Caco-2 (cell line): Measurements from ENCODE around the gene B4GALNT2. TPM values are rescaled to one million over a fixed set of nuclear protein-coding genes. Genes with fewer than 3 reads are reported as not detected.

Experiments
- BruUV-seq: library from RNA; stranded (reverse); fragments of 400-500 nt; replicated peaks from 2 replicates; lab custom pipeline; 2021; lab: Mats Ljungman, UMichigan
- CTCF ChIA-PET: fragments of 300-600 bp; sonication (Branson Sonifier 250); formaldehyde crosslinking; loops from one replicate; lab custom pipeline; 2022; ENCODE audit warnings: antibody characterized with exemption; lab: Charles Lee
- POLR2A ChIA-PET: fragments of 300-600 bp; sonication (Branson Sonifier 250); formaldehyde crosslinking; loops from one replicate; lab custom pipeline; 2022; ENCODE audit warnings: antibody characterized with exemption; lab: Charles Lee
- DNase-seq, 2 experiments: peaks; one replicate each; pipeline versions ENCODE4 v3.0.0 to v3.0.0-alpha.2; 2020 to 2022
- H3K27me3 ChIP-seq: replicated peaks from 2 replicates; pipeline ENCODE4 v1.6.0; 2011; ENCODE audit warnings: low read length; ENCODE audit not compliant: control insufficient read depth, insufficient read depth
- H3K36me3 ChIP-seq: 2 replicates; pipeline ENCODE4 v1.5.1; 2011; ENCODE audit warnings: low read length; ENCODE audit not compliant: control insufficient read depth, insufficient read depth
- H3K4me1 ChIP-seq: fragments of 250-450 bp; sonication (Bioruptor Pico); 2 replicates; pipeline ENCODE4 v1.5.1; 2020; ENCODE audit warnings: mild to moderate bottlenecking
- H3K4me3 ChIP-seq: 2 replicates; pipeline ENCODE4 v1.5.1; 2011; ENCODE audit warnings: low read depth, mild to moderate bottlenecking, control low read depth, low read length
- H3K9me3 ChIP-seq: fragments of 250-450 bp; sonication (Bioruptor Pico); 2 replicates; pipeline ENCODE4 v1.5.1; 2020; ENCODE audit warnings: mild to moderate bottlenecking, moderate library complexity
- H3K27ac Mint-ChIP-seq: one replicate; pipeline ENCODE4 v1.8.0; 2022; ENCODE audit warnings: mixed read lengths; ENCODE audit not compliant: unreplicated experiment
- H3K27me3 Mint-ChIP-seq: one replicate; pipeline ENCODE4 v1.8.0; 2022; ENCODE audit warnings: mixed read lengths; ENCODE audit not compliant: insufficient read depth, unreplicated experiment
- H3K36me3 Mint-ChIP-seq: one replicate; pipeline ENCODE4 v1.8.0; 2022; ENCODE audit warnings: mild to moderate bottlenecking, mixed read lengths; ENCODE audit not compliant: insufficient read depth, unreplicated experiment
- H3K4me1 Mint-ChIP-seq: one replicate; pipeline ENCODE4 v1.8.0; 2022; ENCODE audit warnings: low read depth, mixed read lengths; ENCODE audit not compliant: unreplicated experiment
- H3K4me3 Mint-ChIP-seq: one replicate; pipeline ENCODE4 v1.8.0; 2022; ENCODE audit warnings: mild to moderate bottlenecking, moderate library complexity, mixed read lengths; ENCODE audit not compliant: unreplicated experiment
- H3K9me3 Mint-ChIP-seq: one replicate; pipeline ENCODE4 v1.8.0; 2022; ENCODE audit warnings: mixed read lengths; ENCODE audit not compliant: unreplicated experiment
- CTCF ChIP-seq, 2 experiments: fragments of 200-600 bp in 1 of 2; IDR thresholded peaks; 1 replicate in 1 of 2; 2 replicates in 1 of 2; pipeline versions ENCODE4 v1.5.1 to v1.8.0; 2011 to 2022; ENCODE audit warnings: antibody characterized with exemption in 1 of 2, control low read depth in 1 of 2, inconsistent platforms in 1 of 2, low read depth in 1 of 2, low read length in 1 of 2, mild to moderate bottlenecking in 1 of 2, moderate library complexity in 1 of 2; ENCODE audit not compliant: insufficient read depth in 1 of 2, severe bottlenecking in 1 of 2, unreplicated experiment in 1 of 2
- intact Hi-C: fragments of 100-400 bp; cut with micrococcal nuclease; formaldehyde crosslinking; loops from one replicate; pipeline ENCODE4 v1.10.0; 2022; ENCODE audit not compliant: unreplicated experiment
- total RNA-seq: library from RNA; stranded (reverse); gene quantifications from 2 replicates; pipeline ENCODE4 v1.2.3, GENCODE V29; 2022

B4GALNT2 gene
- total RNA-seq, 1 experiment from 2014 or later, result 1.3 TPM

GRCh38 chr17:49086316-49086605, 46.3 kb upstream of the B4GALNT2 start:
- no peaks in the 10 kb centered on the region for H3K9me3 Mint-ChIP-seq
- POLR2A ChIA-PET, result no interaction called here
- Histone ChIP-seq H3K9me3 (peaks cover 16% of the 10 kb centered on the region; the same call in 1 of the 2 replicates), H3K4me3 (no peak overlapping the region), H3K27me3 (no peaks in the 10 kb centered on the region), H3K36me3 (no peaks in the 10 kb centered on the region), H3K4me1 (0 out of 2 replicates have a peak, but pooled peaks cover 4% of the 10 kb centered on the region)
- peaks cover 17% of the 10 kb centered on the region for H3K4me1 Mint-ChIP-seq
- H3K27ac Mint-ChIP-seq, result peak overlapping the region; percentile 41
- no peaks in the 10 kb centered on the region for H3K36me3 Mint-ChIP-seq
- TF ChIP-seq CTCF (IDR thresholded peaks at IDR 0.05; ENCODE audit: insufficient read depth in 1 of 2, low read depth in 1 of 2, low read length in 1 of 2, severe bottlenecking in 1 of 2, unreplicated experiment in 1 of 2), result no peak
- no TSS peak for BruUV-seq
- no peaks in the 10 kb centered on the region for H3K27me3 Mint-ChIP-seq
- no peak for DNase-seq
- intact Hi-C loops, result no loop called here
- CTCF ChIA-PET, result no interaction called here
- no peak overlapping the region for H3K4me3 Mint-ChIP-seq

GRCh38 chr17:49086649-49087048, 45.9 kb upstream of the B4GALNT2 start:
- Histone ChIP-seq H3K27me3 (no peaks in the 10 kb centered on the region), H3K4me3 (no peak overlapping the region), H3K4me1 (0 out of 2 replicates have a peak, but pooled peaks cover 4% of the 10 kb centered on the region), H3K9me3 (peaks cover 16% of the 10 kb centered on the region; the same call in 1 of the 2 replicates), H3K36me3 (no peaks in the 10 kb centered on the region)
- Mint-ChIP-seq H3K36me3 (no peaks in the 10 kb centered on the region), H3K4me1 (peaks cover 17% of the 10 kb centered on the region), H3K27ac (peak overlapping the region; percentile 41), H3K27me3 (no peaks in the 10 kb centered on the region), H3K9me3 (no peaks in the 10 kb centered on the region), H3K4me3 (no peak overlapping the region)
- no peak for DNase-seq
- ChIA-PET CTCF (interaction anchor here (1.1 kb wide), 1 partner anchor 202 kb away, joined by 3 read pairs; no protein-coding TSS in a partner anchor), POLR2A (no interaction called here)
- no TSS peak for BruUV-seq
- intact Hi-C loops, result no loop called here
- no peak for TF ChIP-seq CTCF (IDR thresholded peaks at IDR 0.05; ENCODE audit: insufficient read depth in 1 of 2, low read depth in 1 of 2, low read length in 1 of 2, severe bottlenecking in 1 of 2, unreplicated experiment in 1 of 2)

GRCh38 chr17:49089094-49089493, 43.5 kb upstream of the B4GALNT2 start:
- Mint-ChIP-seq H3K9me3 (no peaks in the 10 kb centered on the region), H3K36me3 (no peaks in the 10 kb centered on the region), H3K27me3 (no peaks in the 10 kb centered on the region), H3K4me3 (no peak overlapping the region), H3K4me1 (peaks cover 17% of the 10 kb centered on the region), H3K27ac (no peak overlapping the region)
- ChIA-PET CTCF (interaction anchor here (0.6 kb wide), 1 partner anchor 139 kb away, joined by 4 read pairs; no protein-coding TSS in a partner anchor), POLR2A (no interaction called here)
- BruUV-seq, result no TSS peak
- DNase-seq, result no peak
- Histone ChIP-seq H3K4me3 (no peak overlapping the region), H3K36me3 (no peaks in the 10 kb centered on the region), H3K9me3 (peaks cover 16% of the 10 kb centered on the region; the same call in 1 of the 2 replicates), H3K4me1 (0 out of 2 replicates have a peak, but pooled peaks cover 4% of the 10 kb centered on the region), H3K27me3 (no peaks in the 10 kb centered on the region)
- TF ChIP-seq CTCF (IDR thresholded peaks at IDR 0.05; ENCODE audit: insufficient read depth in 1 of 2, low read depth in 1 of 2, low read length in 1 of 2, severe bottlenecking in 1 of 2, unreplicated experiment in 1 of 2), result no peak
- intact Hi-C loops, result no loop called here
